GM06990 (cell line): Measurements from ENCODE around the gene TAF1.
"Not testable (repeated sequence)": the region's sequence is repeated elsewhere in the genome, so short reads cannot be mapped to it uniquely, and the experiment has no call there.

Experiments used
- DNase-seq: peaks from one replicate; pipeline ENCODE4 v3.0.0-alpha.2; 2011; ENCODE audit not compliant: insufficient read length; ENCODE audit errors: extremely low read depth
- H3K27me3 ChIP-seq: replicated peaks from 2 replicates; pipeline ENCODE4 v1.6.0; 2011; ENCODE audit warnings: low read length; ENCODE audit not compliant: control insufficient read depth, insufficient read depth
- H3K36me3 ChIP-seq: 2 replicates; pipeline ENCODE4 v1.5.1; 2011; ENCODE audit warnings: low read length; ENCODE audit not compliant: control insufficient read depth, insufficient read depth
- H3K4me3 ChIP-seq: replicated peaks from 2 replicates; pipeline ENCODE4 v1.5.1; 2011; ENCODE audit warnings: low read depth, mild to moderate bottlenecking, control low read depth, low read length
- TF ChIP-seq, protein P1 (sequence below): IDR thresholded peaks from 2 replicates; pipeline ENCODE4 v1.5.1; 2011; ENCODE audit warnings: low read length, control low read depth, mild to moderate bottlenecking, inconsistent platforms; ENCODE audit not compliant: insufficient read depth, poor library complexity, severe bottlenecking

Gene TAF1

GRCh38 chrX:71393919-71394318 is 27.8 kb downstream of the TAF1 start:
- Histone ChIP-seq H3K27me3 (no peaks in the 10 kb centered on the region), H3K36me3 (no peaks in the 10 kb centered on the region; the same call in none of the 2 replicates), H3K4me3 (no peak overlapping the region)
- no peak for DNase-seq
- TF ChIP-seq, protein P1, sequence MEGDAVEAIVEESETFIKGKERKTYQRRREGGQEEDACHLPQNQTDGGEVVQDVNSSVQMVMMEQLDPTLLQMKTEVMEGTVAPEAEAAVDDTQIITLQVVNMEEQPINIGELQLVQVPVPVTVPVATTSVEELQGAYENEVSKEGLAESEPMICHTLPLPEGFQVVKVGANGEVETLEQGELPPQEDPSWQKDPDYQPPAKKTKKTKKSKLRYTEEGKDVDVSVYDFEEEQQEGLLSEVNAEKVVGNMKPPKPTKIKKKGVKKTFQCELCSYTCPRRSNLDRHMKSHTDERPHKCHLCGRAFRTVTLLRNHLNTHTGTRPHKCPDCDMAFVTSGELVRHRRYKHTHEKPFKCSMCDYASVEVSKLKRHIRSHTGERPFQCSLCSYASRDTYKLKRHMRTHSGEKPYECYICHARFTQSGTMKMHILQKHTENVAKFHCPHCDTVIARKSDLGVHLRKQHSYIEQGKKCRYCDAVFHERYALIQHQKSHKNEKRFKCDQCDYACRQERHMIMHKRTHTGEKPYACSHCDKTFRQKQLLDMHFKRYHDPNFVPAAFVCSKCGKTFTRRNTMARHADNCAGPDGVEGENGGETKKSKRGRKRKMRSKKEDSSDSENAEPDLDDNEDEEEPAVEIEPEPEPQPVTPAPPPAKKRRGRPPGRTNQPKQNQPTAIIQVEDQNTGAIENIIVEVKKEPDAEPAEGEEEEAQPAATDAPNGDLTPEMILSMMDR = no peak

DNA sequence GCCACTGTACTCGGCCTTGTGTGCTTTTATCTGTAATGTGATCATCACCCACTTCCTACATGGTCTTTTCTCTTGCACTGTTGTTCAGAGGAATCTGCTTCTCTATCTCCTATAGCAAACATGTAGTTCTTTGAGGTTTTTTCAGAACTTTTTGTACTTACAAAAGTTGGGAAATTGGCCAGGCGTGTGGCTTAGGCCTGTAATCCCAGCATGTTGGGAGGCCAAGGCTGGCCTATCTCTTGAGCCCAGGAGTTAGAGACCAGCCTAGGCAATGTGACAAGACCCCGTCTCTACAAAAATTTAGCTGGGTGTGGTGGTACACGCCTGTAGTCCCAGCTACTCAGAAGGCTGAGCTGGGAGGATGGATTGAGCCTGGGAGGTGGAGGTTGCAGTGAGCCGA is 30.4 kb downstream of the TAF1 start:
- Histone ChIP-seq H3K4me3 (no peak overlapping the region), H3K27me3 (no peaks in the 10 kb centered on the region), H3K36me3 (no peaks in the 10 kb centered on the region; the same call in none of the 2 replicates)
- TF ChIP-seq, protein P1 = no peak
- DNase-seq = no peak

DNA sequence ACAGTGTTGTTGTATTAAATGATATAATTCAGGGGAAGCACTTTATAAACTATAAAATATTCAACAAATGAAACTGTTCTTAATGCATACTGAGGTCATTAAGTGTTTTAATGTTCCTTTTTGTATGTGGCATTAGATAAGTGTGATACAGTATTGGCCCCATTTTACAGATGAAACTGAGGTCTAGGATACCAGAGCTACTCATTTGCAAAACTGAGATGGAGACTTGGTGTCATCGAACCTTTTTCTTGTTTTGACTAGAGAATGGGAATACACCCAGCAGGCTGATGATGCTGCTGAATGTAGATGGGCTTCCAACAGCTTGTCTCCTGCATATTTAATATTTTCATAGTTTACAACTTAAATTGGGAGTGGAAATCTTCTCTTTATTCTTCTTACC is 34.6 kb downstream of the TAF1 start:
- TF ChIP-seq, protein P1 = no peak
- H3K36me3 ChIP-seq = no peaks in the 10 kb centered on the region; the same call in none of the 2 replicates
- no peak for DNase-seq
- H3K27me3 ChIP-seq = no peaks in the 10 kb centered on the region
- H3K4me3 ChIP-seq = no peak overlapping the region

- not testable (repeated sequence) for H3K4me3 ChIP-seq, H3K27me3 ChIP-seq, DNase-seq, H3K36me3 ChIP-seq
Measured at GRCh38 chrX:71416260-71416659, 50.1 kb downstream of the TAF1 start.

GRCh38 chrX:71420686-71421085 is 54.5 kb downstream of the TAF1 start:
- DNase-seq = no peak
- H3K27me3 ChIP-seq = no peaks in the 10 kb centered on the region
- TF ChIP-seq, protein P1 = no peak
- H3K4me3 ChIP-seq = no peak overlapping the region
- no peaks in the 10 kb centered on the region; the same call in 1 of the 2 replicates for H3K36me3 ChIP-seq

DNA sequence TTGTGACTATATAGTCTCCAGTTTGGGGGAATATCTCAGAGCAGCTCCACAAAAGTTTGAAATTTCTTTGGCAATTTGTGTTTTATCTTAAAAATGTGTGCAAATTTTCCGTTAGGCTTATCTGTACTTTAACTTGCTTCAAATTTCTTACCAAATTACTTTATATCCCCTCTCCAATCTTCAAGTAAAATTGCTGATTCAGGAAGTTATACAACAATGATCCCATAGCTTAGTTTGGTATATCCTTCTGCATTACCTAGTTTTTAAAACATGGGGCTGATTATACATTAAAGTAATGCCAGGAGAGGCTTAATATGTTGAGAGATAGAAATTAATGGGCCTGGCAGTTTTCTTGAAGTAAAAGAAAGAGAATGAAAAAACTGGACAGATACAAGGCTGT is 66.6 kb downstream of the TAF1 start:
- TF ChIP-seq, protein P1 = no peak
- H3K4me3 ChIP-seq = no peak overlapping the region
- H3K36me3 ChIP-seq = no peaks in the 10 kb centered on the region
- no peak for DNase-seq
- no peaks in the 10 kb centered on the region for H3K27me3 ChIP-seq
